ENCODE measurements around the gene PROM2. TPM values are rescaled to one million over a fixed set of nuclear protein-coding genes. Genes with fewer than 3 reads are reported as not detected.

PROM2 gene
- total RNA-seq, 3 donors from 2014 or later, result 24.4 to 44.0 (median 35.8) TPM

DNA sequence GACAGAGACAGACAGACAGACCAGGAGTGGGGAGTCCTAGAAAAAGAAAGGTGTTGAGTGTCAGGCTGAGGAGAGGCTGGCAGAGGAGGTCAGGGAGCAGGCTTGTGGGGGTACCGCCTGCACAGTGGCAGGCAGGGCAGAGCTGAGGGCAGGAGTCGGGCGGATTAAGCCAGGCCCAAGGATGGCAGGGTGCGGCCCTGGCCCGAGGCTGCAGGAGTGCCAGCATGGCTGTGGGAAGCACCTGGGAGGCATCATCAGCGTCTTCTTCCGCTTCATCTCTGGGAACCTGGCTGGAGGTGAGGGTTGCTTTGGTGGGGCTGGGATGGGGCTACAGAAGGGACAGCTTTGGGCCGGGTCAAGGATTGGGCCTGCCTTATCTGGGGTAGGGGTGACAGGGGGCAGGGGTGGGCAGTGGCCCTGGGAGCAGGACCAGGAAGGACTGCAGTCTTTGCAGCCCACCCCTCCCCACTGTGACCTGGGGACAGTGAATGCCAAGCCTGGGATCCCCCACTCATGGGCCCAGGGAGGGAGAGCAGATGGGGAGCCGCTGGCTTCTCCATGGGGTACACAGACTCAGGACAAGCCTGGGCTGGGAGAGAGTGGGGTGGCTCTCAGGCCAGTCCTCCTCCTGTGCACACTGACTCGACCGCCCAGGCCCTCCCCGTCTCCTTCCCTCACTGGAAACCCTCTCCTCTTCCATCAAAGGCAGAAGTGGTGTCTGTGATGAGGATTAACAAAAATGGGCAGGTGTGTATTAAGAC is 43.6 kb downstream of the PROM2 start:
- peak in 2 of 3 donors; percentile 11 to 16 for DNase-seq
- Histone ChIP-seq H3K4me3 (no peak overlapping the region), H3K4me1 (ENCODE audit: low read depth) (no peaks in the 10 kb centered on the region), H3K9me3 (no peaks in the 10 kb centered on the region), H3K36me3 (ENCODE audit: low read depth) (no peaks in the 10 kb centered on the region)
- ATAC-seq, result no peak
- intact Hi-C loops (cut with DNase I, micrococcal nuclease), result loop anchor here in 1 of 2 donors (10.0 kb wide), 1 partner anchor 83 kb away; no protein-coding TSS in a partner anchor
- no peak for TF ChIP-seq CTCF (IDR thresholded peaks at IDR 0.05)

DNA sequence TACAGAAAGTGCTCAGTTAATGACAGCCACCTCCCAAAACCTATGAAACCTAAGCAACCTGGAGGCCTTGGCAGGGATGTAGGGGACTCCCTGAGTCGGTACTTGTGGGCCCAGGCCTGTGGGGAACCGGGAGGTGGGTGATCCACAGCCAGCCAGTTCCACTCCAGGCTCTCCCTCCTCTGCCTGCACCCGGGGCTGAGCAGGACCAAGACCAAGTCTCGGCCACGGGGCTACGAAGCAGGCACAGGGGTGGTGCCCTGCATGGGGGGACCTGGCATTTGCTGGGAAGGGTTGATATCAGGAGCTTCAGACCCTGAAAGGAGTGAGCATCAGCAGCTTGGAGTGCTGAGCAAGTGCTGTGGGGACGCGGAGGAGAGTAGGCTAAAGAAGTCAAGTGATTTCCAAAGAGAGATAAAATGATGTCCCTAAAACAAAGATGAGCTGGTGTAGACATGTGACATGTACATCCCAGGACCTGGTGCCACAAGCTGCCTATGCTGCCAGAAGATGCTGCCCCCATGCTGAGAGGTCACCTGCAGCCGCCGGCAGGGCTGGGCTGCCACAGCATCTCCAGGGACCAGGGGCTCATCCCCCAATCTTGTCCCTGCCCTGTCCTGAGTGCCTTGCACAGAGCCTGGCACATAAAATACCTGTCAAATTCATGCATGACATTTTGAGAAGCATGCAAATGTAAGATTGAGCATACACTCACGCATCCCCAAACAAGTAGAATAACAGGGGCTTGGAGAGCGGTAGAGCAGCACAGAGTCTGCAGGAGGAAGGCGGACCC is 44.4 kb downstream of the PROM2 start:
- intact Hi-C loops (cut with DNase I, micrococcal nuclease), result loop anchor here in 1 of 2 donors (10.0 kb wide), 1 partner anchor 84 kb away; no protein-coding TSS in a partner anchor

GRCh38 chr2:95319481-95320343 is 45.5 kb downstream of the PROM2 start:
- intact Hi-C loops (cut with DNase I, micrococcal nuclease), result loop anchor here in 1 of 2 donors (10.0 kb wide), 1 partner anchor 85 kb away; no protein-coding TSS in a partner anchor

More for the DNA sequence above, 44.4 kb downstream of the PROM2 start:
- peak in 2 of 3 donors; percentile 3 to 38 for DNase-seq
- Histone ChIP-seq H3K4me1 (ENCODE audit: low read depth) (no peaks in the 10 kb centered on the region), H3K4me3 (no peak overlapping the region), H3K9me3 (no peaks in the 10 kb centered on the region), H3K36me3 (ENCODE audit: low read depth) (no peaks in the 10 kb centered on the region)
- TF ChIP-seq CTCF (IDR thresholded peaks at IDR 0.05), result no peak
- ATAC-seq, result no peak

GRCh38 chr2:95320344-95320712 is 46.1 kb downstream of the PROM2 start:
- Histone ChIP-seq H3K36me3 (ENCODE audit: low read depth) (no peaks in the 10 kb centered on the region), H3K9me3 (no peaks in the 10 kb centered on the region), H3K4me3 (no peak overlapping the region), H3K4me1 (ENCODE audit: low read depth) (no peaks in the 10 kb centered on the region)
- TF ChIP-seq CTCF (IDR thresholded peaks at IDR 0.05), result no peak
- peak in 2 of 3 donors; percentile 14 to 25 for DNase-seq
- no peak for ATAC-seq
- intact Hi-C loops (cut with DNase I, micrococcal nuclease), result no loop called here

More at GRCh38 chr2:95319481-95320343, 45.5 kb downstream of the PROM2 start:
- DNase-seq, result peak in 2 of 3 donors; percentile 18 to 28
- Histone ChIP-seq H3K36me3 (ENCODE audit: low read depth) (no peaks in the 10 kb centered on the region), H3K9me3 (no peaks in the 10 kb centered on the region), H3K4me3 (no peak overlapping the region), H3K4me1 (ENCODE audit: low read depth) (no peaks in the 10 kb centered on the region)
- no peak for TF ChIP-seq CTCF (IDR thresholded peaks at IDR 0.05)
- ATAC-seq, result no peak

Data from mucosa of descending colon (tissue), 3 donors.